ENCODE results near the gene HSPA1A.

- TF ChIP-seq CTCF (IDR thresholded peaks at IDR 0.05) = no peak
- no peak for TF ChIP-seq POLR2A (IDR thresholded peaks at IDR 0.05)
- no peak for TF ChIP-seq POLR2AphosphoS5 (IDR thresholded peaks at IDR 0.05)
Measured at GRCh38 chr6:31782126-31782855, 33.1 kb upstream of the HSPA1A start.

Measured in prostate gland (tissue), 2 donors.